Mucosa of stomach (tissue), 1 donor: ENCODE measurements around the gene KIF4B.

ENCODE experiments used
- H3K27me3 ChIP-seq: one replicate; pipeline ENCODE4 v1.7.0; 2013; ENCODE audit warnings: mild to moderate bottlenecking, low read length; ENCODE audit not compliant: control insufficient read depth, insufficient read depth
- H3K36me3 ChIP-seq: one replicate; pipeline ENCODE4 v1.7.0; 2013; ENCODE audit warnings: low read length; ENCODE audit not compliant: control insufficient read depth, insufficient read depth
- H3K4me1 ChIP-seq: one replicate; pipeline ENCODE4 v1.7.0; 2013; ENCODE audit warnings: mild to moderate bottlenecking, low read length; ENCODE audit not compliant: control insufficient read depth, insufficient read depth
- H3K4me3 ChIP-seq: one replicate; pipeline ENCODE4 v1.7.0; 2013; ENCODE audit warnings: low read length
- H3K9ac ChIP-seq: one replicate; pipeline ENCODE4 v1.7.0; 2013; ENCODE audit warnings: mild to moderate bottlenecking, low read length, moderate library complexity
- H3K9me3 ChIP-seq: one replicate; pipeline ENCODE4 v1.7.0; 2013; ENCODE audit warnings: mild to moderate bottlenecking, low read length, moderate library complexity; ENCODE audit not compliant: control insufficient read depth
- donor health status: Pancreatic carcinoma.

Gene KIF4B

GRCh38 chr5:155046591-155046990 is 33.0 kb downstream of the KIF4B start:
- H3K4me3 ChIP-seq, result no peak overlapping the region
- H3K9me3 ChIP-seq, result no peaks in the 10 kb centered on the region
- no peaks in the 10 kb centered on the region for H3K36me3 ChIP-seq
- no peaks in the 10 kb centered on the region for H3K27me3 ChIP-seq
- H3K4me1 ChIP-seq, result no peaks in the 10 kb centered on the region
- H3K9ac ChIP-seq, result no peak overlapping the region

DNA sequence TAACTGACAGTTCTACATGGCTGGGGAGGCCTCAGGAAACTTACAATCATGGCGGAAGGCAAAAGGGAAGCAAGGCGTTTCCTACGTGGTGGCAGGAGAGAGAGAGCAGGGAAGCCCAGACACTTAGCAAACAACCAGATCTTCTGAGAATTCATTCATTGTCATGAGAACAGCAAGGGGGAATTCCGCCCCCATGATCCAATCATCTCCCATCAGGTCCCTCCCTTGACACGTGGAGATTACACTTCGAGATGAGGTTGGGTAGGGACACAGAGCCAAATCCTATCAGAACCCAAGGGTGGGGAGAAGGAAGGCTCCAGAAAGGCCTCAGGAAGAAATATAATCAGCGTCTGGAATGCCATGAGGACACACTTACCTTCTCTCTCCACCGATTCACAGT is 34.3 kb downstream of the KIF4B start:
- Histone ChIP-seq H3K36me3 (no peaks in the 10 kb centered on the region), H3K4me3 (no peak overlapping the region), H3K9ac (no peak overlapping the region), H3K9me3 (no peaks in the 10 kb centered on the region), H3K27me3 (no peaks in the 10 kb centered on the region), H3K4me1 (no peaks in the 10 kb centered on the region)

DNA sequence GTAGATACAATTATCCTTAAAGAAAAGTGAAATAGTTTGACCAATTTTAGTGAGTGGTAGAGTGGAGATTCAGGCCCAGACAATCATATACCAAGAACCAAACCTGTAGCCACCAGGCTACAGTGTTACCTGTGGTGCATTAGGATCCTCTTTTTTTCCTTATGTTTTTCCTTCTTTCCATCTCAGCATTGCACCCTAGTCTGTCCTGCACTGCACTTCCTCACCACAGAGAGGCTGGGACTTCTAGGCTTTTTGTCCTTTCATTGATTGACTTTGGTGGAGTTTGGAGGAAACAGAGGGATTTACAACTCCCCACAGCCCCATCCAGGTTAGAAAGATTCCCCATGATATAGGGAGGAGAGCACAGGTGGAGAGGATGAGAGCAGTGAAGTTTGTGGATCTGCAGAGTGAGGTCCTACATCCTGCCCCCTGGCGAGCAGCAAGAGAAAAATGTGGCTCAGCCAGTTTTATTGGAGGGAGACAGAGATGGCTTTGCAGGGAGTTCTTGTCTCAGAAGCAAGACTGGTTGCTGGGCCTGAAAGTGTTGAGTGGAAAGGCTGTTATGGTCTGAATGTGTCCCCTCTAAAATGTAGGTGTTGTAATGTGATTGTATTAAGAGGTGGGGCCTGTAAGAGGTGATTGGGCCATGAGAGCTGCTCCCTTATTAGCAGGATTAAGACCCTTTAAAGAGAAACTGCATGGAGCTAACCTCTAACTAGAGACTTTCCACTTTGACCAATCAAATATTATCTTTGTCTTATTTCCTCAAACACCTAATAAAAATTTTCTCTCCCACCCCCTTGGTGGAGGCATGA is 36.2 kb downstream of the KIF4B start:
- H3K27me3 ChIP-seq, result no peaks in the 10 kb centered on the region
- no peaks in the 10 kb centered on the region for H3K4me1 ChIP-seq
- no peak overlapping the region for H3K4me3 ChIP-seq
- H3K36me3 ChIP-seq, result no peaks in the 10 kb centered on the region
- no peaks in the 10 kb centered on the region for H3K9me3 ChIP-seq
- no peak overlapping the region for H3K9ac ChIP-seq

- no peaks in the 10 kb centered on the region for H3K9me3 ChIP-seq
- H3K27me3 ChIP-seq, result no peaks in the 10 kb centered on the region
- H3K36me3 ChIP-seq, result no peaks in the 10 kb centered on the region
- no peaks in the 10 kb centered on the region for H3K4me1 ChIP-seq
- H3K9ac ChIP-seq, result no peak overlapping the region
- no peak overlapping the region for H3K4me3 ChIP-seq
These were observed 36.9 kb downstream of the KIF4B start for GRCh38 chr5:155050384-155051019.

DNA sequence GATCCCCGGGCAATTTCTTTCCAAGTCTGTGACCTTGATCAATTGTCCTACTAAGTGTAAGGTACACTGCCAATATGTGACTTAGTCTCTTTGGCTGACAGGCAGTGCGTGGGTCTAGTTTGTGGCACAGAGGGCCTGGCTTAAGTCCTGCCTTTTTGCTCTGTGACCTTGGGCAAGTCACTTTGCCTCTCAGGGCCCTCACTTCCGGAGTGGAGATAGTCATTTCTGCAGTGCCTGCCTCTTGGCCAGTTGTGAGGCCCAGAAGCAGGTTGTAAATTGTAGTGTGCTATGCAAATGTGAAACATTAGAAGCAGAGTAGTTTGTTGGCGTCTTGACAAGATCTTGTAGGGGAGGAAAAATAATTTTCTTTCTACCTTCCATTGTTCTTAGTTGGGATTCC is 39.0 kb downstream of the KIF4B start:
- no peaks in the 10 kb centered on the region for H3K9me3 ChIP-seq
- H3K27me3 ChIP-seq, result no peaks in the 10 kb centered on the region
- no peaks in the 10 kb centered on the region for H3K4me1 ChIP-seq
- H3K9ac ChIP-seq, result no peak overlapping the region
- no peaks in the 10 kb centered on the region for H3K36me3 ChIP-seq
- no peak overlapping the region for H3K4me3 ChIP-seq

DNA sequence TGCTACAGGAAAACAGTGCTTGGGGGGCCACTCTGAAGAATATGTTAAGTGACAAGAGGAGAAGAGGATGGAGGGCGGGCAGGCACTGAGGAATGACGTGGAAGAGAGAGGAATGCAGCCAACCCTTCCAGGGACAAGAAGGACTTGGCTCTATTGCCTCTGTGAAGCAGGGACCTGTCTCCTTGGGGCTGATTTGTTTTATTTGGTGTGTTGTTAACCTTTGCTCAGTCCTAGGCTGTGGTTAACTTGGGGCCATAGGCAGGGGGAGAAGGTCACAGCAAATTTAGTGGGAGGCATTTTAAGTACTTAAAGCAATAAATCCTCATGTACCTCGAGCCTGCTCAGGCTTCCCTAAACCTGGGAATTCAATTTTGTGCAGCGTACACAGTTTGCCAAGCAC is 39.9 kb downstream of the KIF4B start:
- H3K4me1 ChIP-seq, result no peaks in the 10 kb centered on the region
- H3K9me3 ChIP-seq, result no peaks in the 10 kb centered on the region
- H3K4me3 ChIP-seq, result no peak overlapping the region
- no peaks in the 10 kb centered on the region for H3K36me3 ChIP-seq
- H3K9ac ChIP-seq, result no peak overlapping the region
- H3K27me3 ChIP-seq, result no peaks in the 10 kb centered on the region

- no peaks in the 10 kb centered on the region for H3K27me3 ChIP-seq
- H3K9me3 ChIP-seq, result no peaks in the 10 kb centered on the region
- H3K9ac ChIP-seq, result no peak overlapping the region
- no peak overlapping the region for H3K4me3 ChIP-seq
- H3K36me3 ChIP-seq, result no peaks in the 10 kb centered on the region
- H3K4me1 ChIP-seq, result no peaks in the 10 kb centered on the region
These were observed 43.2 kb downstream of the KIF4B start for GRCh38 chr5:155056644-155057269.

GRCh38 chr5:155057626-155058025 is 44.1 kb downstream of the KIF4B start:
- no peaks in the 10 kb centered on the region for H3K4me1 ChIP-seq
- no peaks in the 10 kb centered on the region for H3K9me3 ChIP-seq
- H3K27me3 ChIP-seq, result no peaks in the 10 kb centered on the region
- no peaks in the 10 kb centered on the region for H3K36me3 ChIP-seq
- no peak overlapping the region for H3K4me3 ChIP-seq
- H3K9ac ChIP-seq, result no peak overlapping the region

- no peaks in the 10 kb centered on the region for H3K9me3 ChIP-seq
- H3K36me3 ChIP-seq, result no peaks in the 10 kb centered on the region
- H3K4me1 ChIP-seq, result no peaks in the 10 kb centered on the region
- no peak overlapping the region for H3K9ac ChIP-seq
- no peaks in the 10 kb centered on the region for H3K27me3 ChIP-seq
- H3K4me3 ChIP-seq, result no peak overlapping the region
These were observed 51.0 kb downstream of the KIF4B start for GRCh38 chr5:155064580-155064979.

DNA sequence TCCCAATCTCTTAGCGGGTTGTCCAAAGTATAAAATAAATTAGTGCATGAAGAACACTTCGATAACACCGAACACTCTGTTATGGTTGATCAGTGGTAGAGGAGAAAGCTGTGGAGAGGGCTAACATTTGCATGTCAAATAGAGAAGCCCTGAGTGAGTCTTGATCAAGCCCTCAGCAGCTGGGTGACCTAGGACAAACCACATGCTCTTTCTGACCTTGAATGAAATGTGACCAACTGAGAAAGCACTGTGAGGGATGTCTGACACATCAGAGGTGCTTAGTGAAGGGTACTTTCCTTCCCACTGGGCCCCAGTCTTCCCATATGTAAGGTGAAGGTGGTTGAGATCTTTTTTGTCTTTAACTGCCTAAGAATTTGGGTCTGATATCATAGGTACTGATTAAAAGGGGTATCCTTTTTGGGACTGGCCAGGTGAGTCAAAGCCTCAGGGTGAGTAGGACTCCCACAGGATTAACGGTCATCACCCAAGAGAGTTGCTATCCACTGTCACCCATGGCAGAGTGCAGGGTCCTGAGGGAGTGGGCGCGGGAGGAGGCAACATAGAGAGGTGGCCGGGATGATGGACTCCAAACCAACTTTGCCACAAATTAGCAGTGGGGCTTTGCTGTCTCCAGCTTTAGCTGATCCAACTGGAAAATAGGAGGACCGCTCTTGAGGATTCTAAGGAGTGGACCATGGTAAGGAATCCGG is 53.5 kb downstream of the KIF4B start:
- Histone ChIP-seq H3K4me1 (no peaks in the 10 kb centered on the region), H3K9ac (no peak overlapping the region), H3K36me3 (no peaks in the 10 kb centered on the region), H3K27me3 (no peaks in the 10 kb centered on the region), H3K9me3 (no peaks in the 10 kb centered on the region), H3K4me3 (no peak overlapping the region)
